ENCODE data around the gene TMEM185A.
A peak's percentile ranks its signal among the peaks of the same experiment; 100 is the strongest.
"Not testable (repeated sequence)": the region's sequence is repeated elsewhere in the genome, so short reads cannot be mapped to it uniquely, and the experiment has no call there.

The TMEM185A gene

GRCh38 chrX:149631234-149632165 is at the start of gene TMEM185A:
Gene TMEM185A, minus strand, starts transcription at chrX:149631792. Its CDS starts 212 bp downstream, at chrX:149631580.
- DNase-seq: peak; percentile 80

GRCh38 chrX:149681182-149681581 is 49.6 kb upstream of the TMEM185A start:
- no peak for DNase-seq

GRCh38 chrX:149679164-149679678 is 47.6 kb upstream of the TMEM185A start:
- DNase-seq: not testable (repeated sequence)

GRCh38 chrX:149675554-149675953 is 44.0 kb upstream of the TMEM185A start:
- not testable (repeated sequence) for DNase-seq

GRCh38 chrX:149675088-149675487 is 43.5 kb upstream of the TMEM185A start:
- not testable (repeated sequence) for DNase-seq

- DNase-seq: not testable (repeated sequence)
These were observed 29.0 kb upstream of the TMEM185A start for GRCh38 chrX:149660613-149661012.

GRCh38 chrX:149656260-149656884 is 24.8 kb upstream of the TMEM185A start:
- not testable (repeated sequence) for DNase-seq

GRCh38 chrX:149652232-149652981 is 20.8 kb upstream of the TMEM185A start:
- no peak for DNase-seq

- no peak for DNase-seq
These were observed 18.6 kb upstream of the TMEM185A start for GRCh38 chrX:149650162-149650561.

GRCh38 chrX:149648932-149649331 is 17.3 kb upstream of the TMEM185A start:
- DNase-seq: no peak

GRCh38 chrX:149647505-149647904 is 15.9 kb upstream of the TMEM185A start:
- DNase-seq: no peak

GRCh38 chrX:149643496-149643895 is 11.9 kb upstream of the TMEM185A start:
- no peak for DNase-seq

- DNase-seq: no peak
These were observed 10.2 kb upstream of the TMEM185A start for GRCh38 chrX:149641835-149642234.

GRCh38 chrX:149641432-149641831 is 9.8 kb upstream of the TMEM185A start:
- no peak for DNase-seq

- no peak for DNase-seq
These were observed 8.0 kb upstream of the TMEM185A start for GRCh38 chrX:149639568-149639967.

- no peak for DNase-seq
These were observed 7.3 kb upstream of the TMEM185A start for GRCh38 chrX:149638860-149639259.

GRCh38 chrX:149633511-149633910 is 1.9 kb upstream of the TMEM185A start:
- DNase-seq: no peak

- no peak for DNase-seq
These were observed 835 bp downstream of the TMEM185A start for GRCh38 chrX:149630681-149631233.

GRCh38 chrX:149629730-149630387 is 1.7 kb downstream of the TMEM185A start:
- no peak for DNase-seq

GRCh38 chrX:149628768-149629167 is 2.8 kb downstream of the TMEM185A start:
- no peak for DNase-seq

GRCh38 chrX:149628280-149628679 is 3.3 kb downstream of the TMEM185A start:
- DNase-seq: no peak

- not testable (repeated sequence) for DNase-seq
These were observed 4.8 kb downstream of the TMEM185A start for GRCh38 chrX:149626829-149627228.
